22Rv1 (cell line): ENCODE measurements around the gene PTPN3.

Source experiments
- H3K27ac ChIP-seq: fragments of 450-650 bp; 2 replicates; pipeline ENCODE4 v1.5.1; 2017
- CTCF ChIP-seq: fragments of 450-650 bp; IDR thresholded peaks from 2 replicates; pipeline ENCODE4 v1.5.1; 2017; ENCODE audit warnings: mild to moderate bottlenecking
- ZFX ChIP-seq: fragments of 450-650 bp; IDR thresholded peaks from 2 replicates; pipeline ENCODE4 v1.6.1; 2017; ENCODE audit warnings: antibody characterized with exemption, borderline replicate concordance

The PTPN3 gene

GRCh38 chr9:109475526-109475925 lies 22.6 kb downstream of the PTPN3 start:
- peak overlapping the region; percentile 90 for H3K27ac ChIP-seq
- TF ChIP-seq ZFX (no peak), CTCF (no peak)

GRCh38 chr9:109474944-109475343 lies 23.2 kb downstream of the PTPN3 start:
- peak overlapping the region; percentile 90 for H3K27ac ChIP-seq
- TF ChIP-seq CTCF, result no peak
- TF ChIP-seq ZFX, result no peak

DNA sequence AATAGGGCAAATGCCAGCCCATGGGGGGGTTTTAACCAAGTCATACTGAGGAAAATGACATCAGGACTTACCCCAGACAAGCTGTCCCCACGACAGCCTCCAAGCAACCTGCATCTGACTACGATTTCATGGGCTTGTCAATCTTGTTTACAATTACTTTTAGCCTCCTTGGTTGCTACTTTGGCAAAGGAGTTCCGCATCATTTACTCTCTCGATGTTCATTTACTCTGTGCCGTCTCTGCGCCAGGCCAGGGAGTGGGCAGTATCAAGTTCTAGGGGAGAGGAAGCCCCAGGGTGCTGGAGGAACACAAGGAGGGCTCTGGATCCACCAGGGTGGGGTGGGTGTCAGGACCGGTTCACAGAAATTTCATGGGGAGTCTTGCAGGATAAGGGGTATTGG lies 23.9 kb downstream of the PTPN3 start:
- H3K27ac ChIP-seq, result peak overlapping the region; percentile 90
- TF ChIP-seq CTCF, result no peak

DNA sequence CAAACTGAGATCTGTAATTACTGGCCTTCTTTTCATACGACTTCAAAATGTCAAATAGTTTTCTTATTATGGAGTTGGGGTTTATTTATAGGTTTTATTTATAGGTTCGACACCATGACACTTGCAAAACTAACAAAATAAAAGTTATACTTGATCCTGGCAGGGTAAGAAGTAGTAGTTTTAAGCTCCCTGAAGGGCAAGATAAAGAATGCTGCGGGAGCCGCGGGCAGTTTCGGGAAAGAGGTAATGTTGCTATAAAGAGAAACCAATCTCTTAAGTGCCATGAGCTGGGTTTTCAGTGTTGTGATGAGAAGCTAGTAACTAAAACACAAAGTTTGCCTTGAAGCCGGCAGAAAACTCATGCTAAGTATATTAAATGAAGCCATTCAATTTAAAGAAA lies 24.8 kb downstream of the PTPN3 start:
- TF ChIP-seq ZFX, result no peak
- no peak for TF ChIP-seq CTCF

DNA sequence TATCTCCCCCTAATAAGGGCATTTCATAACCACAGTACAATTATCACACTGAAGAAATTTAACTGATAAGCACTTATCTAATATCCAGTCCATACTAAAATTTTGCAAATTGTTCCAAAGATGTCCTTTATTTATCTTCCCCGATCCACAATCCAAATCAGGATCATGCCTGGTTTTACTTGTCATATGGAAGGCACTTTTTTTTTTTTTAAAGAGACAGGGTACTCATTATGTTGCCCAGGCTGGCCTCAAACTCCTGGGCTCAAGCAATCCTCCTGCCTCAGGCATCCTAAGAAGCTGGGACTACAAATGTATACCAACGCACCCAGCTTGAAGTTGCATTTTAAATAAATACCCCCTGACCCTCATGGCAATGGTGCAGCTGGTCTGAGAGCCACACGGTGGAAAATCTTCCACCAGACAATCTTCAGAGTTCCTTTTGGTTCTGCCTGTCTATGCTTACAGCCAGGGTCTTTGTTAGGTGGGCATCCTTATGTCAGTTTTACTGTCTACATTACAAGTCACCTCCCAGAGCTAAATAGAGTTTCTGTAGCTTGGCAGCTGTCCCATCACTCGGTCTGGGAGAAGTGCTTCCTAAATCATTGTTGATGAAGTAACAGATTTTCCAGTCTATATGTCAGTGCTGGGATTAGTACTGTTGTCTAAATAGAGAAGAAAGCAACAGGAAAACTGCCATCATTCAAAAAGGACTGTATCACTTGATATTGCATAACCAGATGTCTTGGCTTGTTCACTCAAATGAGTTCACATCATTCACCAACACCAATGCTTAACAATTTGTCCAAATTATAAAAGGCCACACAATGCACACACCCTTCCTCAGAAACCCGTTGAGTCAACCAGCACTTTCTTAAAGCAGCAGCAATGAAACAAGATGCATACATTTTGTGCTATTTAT lies 26.4 kb downstream of the PTPN3 start:
- TF ChIP-seq ZFX, result no peak
- TF ChIP-seq CTCF, result no peak
- no peak overlapping the region for H3K27ac ChIP-seq

More for the DNA sequence above, 24.8 kb downstream of the PTPN3 start:
- H3K27ac ChIP-seq, result no peak overlapping the region

GRCh38 chr9:109469646-109470358 lies 28.3 kb downstream of the PTPN3 start:
- TF ChIP-seq CTCF, result peak; percentile 97
- no peak for TF ChIP-seq ZFX
- H3K27ac ChIP-seq, result 0 out of 2 replicates have a peak overlapping the region, but pooled peaks have one; percentile 13

GRCh38 chr9:109468927-109469326 lies 29.2 kb downstream of the PTPN3 start:
- TF ChIP-seq ZFX (no peak), CTCF (no peak)
- no peak overlapping the region for H3K27ac ChIP-seq
